HL-60 (cell line): ENCODE data around the gene TMEM82.

Experiments
- DNase-seq, 2 experiments: peaks; one replicate each; pipeline ENCODE4 v3.0.0-alpha.2; 2010 to 2020; ENCODE audit warnings: low read depth in 1 of 2, low spot score in 1 of 2
- H3K27ac ChIP-seq: fragments of 250-450 bp; sonication (Bioruptor Pico); replicated peaks from 2 replicates; pipeline ENCODE4 v1.5.1; 2020; ENCODE audit warnings: mild to moderate bottlenecking, moderate library complexity
- H3K27me3 ChIP-seq: fragments of 250-450 bp; sonication (Bioruptor Pico); 2 replicates; pipeline ENCODE4 v1.5.1; 2021; ENCODE audit warnings: mild to moderate bottlenecking, moderate library complexity; ENCODE audit not compliant: insufficient read depth, poor library complexity, severe bottlenecking
- H3K4me3 ChIP-seq: replicated peaks from 2 replicates; pipeline ENCODE4 v1.5.1; 2011; ENCODE audit warnings: mild to moderate bottlenecking, control low read depth, low read length; ENCODE audit not compliant: insufficient read depth
- GABPA ChIP-seq: IDR thresholded peaks from 2 replicates; pipeline ENCODE4 v1.6.1; 2012; ENCODE audit warnings: low read depth
- POLR2AphosphoS5 ChIP-seq: IDR thresholded peaks from 2 replicates; pipeline ENCODE4 v1.6.1; 2012; ENCODE audit warnings: low read depth
- SPI1 ChIP-seq: IDR thresholded peaks from 2 replicates; pipeline ENCODE4 v1.6.1; 2012; ENCODE audit warnings: low read depth, mild to moderate bottlenecking, borderline replicate concordance
- TF ChIP-seq, protein P1 (sequence below): IDR thresholded peaks from one replicate; pipeline ENCODE4 v1.5.1; 2011; ENCODE audit warnings: low read length, control low read depth, inconsistent platforms; ENCODE audit not compliant: insufficient read depth
- TF ChIP-seq, protein P2 (sequence below): IDR thresholded peaks from 2 replicates; pipeline ENCODE4 v1.6.1; 2012; ENCODE audit warnings: low read depth; ENCODE audit not compliant: insufficient replicate concordance

The TMEM82 gene

GRCh38 chr1:15707239-15707925, 34.9 kb upstream of the TMEM82 start:
- DNase-seq = no peak
- TF ChIP-seq, protein P1, sequence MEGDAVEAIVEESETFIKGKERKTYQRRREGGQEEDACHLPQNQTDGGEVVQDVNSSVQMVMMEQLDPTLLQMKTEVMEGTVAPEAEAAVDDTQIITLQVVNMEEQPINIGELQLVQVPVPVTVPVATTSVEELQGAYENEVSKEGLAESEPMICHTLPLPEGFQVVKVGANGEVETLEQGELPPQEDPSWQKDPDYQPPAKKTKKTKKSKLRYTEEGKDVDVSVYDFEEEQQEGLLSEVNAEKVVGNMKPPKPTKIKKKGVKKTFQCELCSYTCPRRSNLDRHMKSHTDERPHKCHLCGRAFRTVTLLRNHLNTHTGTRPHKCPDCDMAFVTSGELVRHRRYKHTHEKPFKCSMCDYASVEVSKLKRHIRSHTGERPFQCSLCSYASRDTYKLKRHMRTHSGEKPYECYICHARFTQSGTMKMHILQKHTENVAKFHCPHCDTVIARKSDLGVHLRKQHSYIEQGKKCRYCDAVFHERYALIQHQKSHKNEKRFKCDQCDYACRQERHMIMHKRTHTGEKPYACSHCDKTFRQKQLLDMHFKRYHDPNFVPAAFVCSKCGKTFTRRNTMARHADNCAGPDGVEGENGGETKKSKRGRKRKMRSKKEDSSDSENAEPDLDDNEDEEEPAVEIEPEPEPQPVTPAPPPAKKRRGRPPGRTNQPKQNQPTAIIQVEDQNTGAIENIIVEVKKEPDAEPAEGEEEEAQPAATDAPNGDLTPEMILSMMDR = no peak
- TF ChIP-seq SPI1 (no peak), POLR2AphosphoS5 (no peak), GABPA (no peak)
- TF ChIP-seq, protein P2, sequence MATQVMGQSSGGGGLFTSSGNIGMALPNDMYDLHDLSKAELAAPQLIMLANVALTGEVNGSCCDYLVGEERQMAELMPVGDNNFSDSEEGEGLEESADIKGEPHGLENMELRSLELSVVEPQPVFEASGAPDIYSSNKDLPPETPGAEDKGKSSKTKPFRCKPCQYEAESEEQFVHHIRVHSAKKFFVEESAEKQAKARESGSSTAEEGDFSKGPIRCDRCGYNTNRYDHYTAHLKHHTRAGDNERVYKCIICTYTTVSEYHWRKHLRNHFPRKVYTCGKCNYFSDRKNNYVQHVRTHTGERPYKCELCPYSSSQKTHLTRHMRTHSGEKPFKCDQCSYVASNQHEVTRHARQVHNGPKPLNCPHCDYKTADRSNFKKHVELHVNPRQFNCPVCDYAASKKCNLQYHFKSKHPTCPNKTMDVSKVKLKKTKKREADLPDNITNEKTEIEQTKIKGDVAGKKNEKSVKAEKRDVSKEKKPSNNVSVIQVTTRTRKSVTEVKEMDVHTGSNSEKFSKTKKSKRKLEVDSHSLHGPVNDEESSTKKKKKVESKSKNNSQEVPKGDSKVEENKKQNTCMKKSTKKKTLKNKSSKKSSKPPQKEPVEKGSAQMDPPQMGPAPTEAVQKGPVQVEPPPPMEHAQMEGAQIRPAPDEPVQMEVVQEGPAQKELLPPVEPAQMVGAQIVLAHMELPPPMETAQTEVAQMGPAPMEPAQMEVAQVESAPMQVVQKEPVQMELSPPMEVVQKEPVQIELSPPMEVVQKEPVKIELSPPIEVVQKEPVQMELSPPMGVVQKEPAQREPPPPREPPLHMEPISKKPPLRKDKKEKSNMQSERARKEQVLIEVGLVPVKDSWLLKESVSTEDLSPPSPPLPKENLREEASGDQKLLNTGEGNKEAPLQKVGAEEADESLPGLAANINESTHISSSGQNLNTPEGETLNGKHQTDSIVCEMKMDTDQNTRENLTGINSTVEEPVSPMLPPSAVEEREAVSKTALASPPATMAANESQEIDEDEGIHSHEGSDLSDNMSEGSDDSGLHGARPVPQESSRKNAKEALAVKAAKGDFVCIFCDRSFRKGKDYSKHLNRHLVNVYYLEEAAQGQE = no peak
- H3K27me3 ChIP-seq = no peaks in the 10 kb centered on the region
- no peak overlapping the region for H3K4me3 ChIP-seq
- H3K27ac ChIP-seq = no peak overlapping the region

DNA sequence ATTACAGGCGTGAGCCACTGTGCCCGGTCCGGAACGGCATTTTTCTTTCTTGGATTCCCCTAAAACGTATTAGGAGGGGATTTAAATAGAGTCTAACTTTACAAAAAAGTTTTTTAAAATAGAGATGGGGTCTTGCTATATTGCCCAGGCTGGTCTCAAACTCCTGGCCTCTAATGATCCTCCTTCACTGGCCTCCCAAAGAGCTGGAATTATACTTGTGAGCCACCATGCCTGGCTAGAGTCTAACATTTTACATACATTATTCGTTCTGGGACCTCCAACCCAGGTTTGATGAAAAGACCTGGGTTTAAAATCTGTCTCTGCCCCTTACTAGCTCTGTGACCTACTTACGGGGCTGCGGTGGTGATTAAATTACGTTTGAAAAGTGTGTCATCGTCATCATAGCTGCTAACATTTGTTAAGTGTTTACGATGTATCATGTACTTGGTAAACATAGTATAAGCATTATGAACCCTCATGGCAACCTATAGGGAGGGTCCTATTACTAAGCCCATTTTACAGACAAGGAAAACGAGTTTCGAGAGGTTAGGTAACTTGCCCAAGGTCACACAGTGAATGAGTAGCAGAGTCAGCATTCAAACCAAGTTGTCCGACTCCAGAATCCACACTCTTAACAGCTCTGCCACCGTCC, 33.7 kb upstream of the TMEM82 start:
- no peaks in the 10 kb centered on the region for H3K27me3 ChIP-seq
- no peak for TF ChIP-seq SPI1
- TF ChIP-seq, protein P1 = no peak
- no peak for TF ChIP-seq GABPA
- TF ChIP-seq, protein P2 = no peak
- no peak for TF ChIP-seq POLR2AphosphoS5
- no peak overlapping the region for H3K27ac ChIP-seq
- no peak for DNase-seq
- no peak overlapping the region for H3K4me3 ChIP-seq

- TF ChIP-seq GABPA (no peak), SPI1 (no peak)
- H3K27ac ChIP-seq = no peak overlapping the region
- no peak overlapping the region for H3K4me3 ChIP-seq
- no peaks in the 10 kb centered on the region for H3K27me3 ChIP-seq
- no peak for DNase-seq
Measured at GRCh38 chr1:15709226-15709625, 33.1 kb upstream of the TMEM82 start.

GRCh38 chr1:15712168-15712567, 30.1 kb upstream of the TMEM82 start:
- no peak overlapping the region for H3K4me3 ChIP-seq
- TF ChIP-seq POLR2AphosphoS5 (no peak), GABPA (no peak), SPI1 (no peak)
- TF ChIP-seq, protein P2 = no peak
- TF ChIP-seq, protein P1 = no peak
- no peak for DNase-seq
- no peaks in the 10 kb centered on the region for H3K27me3 ChIP-seq
- H3K27ac ChIP-seq = no peak overlapping the region
